Femur (tissue), 1 donor: ENCODE data around the gene DCUN1D2.
"Not testable (repeated sequence)": the region's sequence is repeated elsewhere in the genome, so short reads cannot be mapped to it uniquely, and the experiment has no call there.

Experiments
- DNase-seq: peaks from one replicate; pipeline ENCODE4 v3.0.0-alpha.2; 2017

Gene DCUN1D2

DNA sequence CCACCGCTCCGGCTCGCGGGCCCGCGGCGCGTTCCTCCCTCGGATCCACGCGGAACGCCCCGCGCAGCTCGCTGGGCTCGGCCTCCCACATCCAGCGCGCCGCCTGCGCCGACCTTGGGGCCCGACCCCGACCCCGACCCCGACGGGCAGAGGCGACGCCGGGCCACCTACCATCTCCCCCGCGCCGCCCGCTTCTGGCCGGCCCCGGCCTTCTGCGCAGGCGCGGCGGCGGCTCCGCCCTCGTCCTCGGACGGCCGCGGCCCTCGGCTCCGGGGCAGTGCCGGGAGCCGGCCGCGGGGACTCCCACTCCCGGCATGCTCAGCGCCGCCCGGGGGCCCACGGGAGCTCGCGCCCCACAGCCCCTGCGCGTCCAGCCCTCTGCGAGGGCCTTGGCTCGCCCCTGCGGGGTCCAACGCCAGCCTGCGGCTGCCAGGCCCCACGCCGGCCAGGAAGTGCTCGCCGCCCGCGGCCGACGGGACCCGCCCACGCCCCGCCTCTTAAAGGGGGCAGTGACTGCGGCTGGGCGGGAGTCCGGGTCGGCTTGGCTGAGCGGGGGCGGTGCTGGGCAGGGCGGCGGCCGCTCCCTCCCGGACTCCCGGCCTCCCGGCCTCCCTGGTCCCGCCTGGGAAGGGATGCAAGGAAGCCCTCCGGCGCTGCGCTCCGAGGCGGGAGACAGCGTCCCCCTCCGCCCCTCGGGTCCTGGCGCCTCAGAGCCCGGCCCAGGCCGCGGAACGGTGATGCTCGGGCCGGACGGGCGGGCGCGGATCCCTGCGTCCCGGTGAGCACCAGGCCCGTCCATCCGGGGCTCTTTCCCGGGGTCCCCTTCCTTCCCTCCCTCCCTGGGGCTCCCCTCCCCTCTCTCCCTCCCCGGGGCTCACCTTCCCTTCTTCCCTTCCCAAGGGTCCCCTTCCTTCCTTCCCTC is at the start of gene DCUN1D2:
TSS of gene DCUN1D2 (minus strand) at position 216 of the 922 bp plus-strand sequence. CDS start at position 174, 42 bp downstream.
- peak; percentile 96 for DNase-seq

DNA sequence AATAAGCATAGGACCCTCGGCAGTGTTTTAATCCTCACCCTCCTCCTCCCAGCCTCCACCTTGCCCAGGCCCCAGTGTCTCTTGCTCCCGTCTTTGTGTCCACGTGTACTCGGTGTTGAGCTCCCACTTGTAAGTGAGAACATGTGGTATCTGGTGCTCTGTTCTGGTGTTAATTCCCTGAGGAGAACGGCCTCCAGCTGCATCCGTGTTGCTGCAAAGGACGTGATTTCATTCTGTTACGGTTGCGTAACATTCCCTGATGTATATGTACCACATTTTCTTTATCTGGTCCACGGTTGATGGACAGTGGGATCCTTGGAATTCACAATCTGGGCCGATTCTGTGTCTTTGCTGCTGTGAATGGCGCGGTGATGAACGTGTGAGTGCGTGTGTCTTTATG is 49.3 kb upstream of the DCUN1D2 start:
- peak; percentile 3 for DNase-seq

DNA sequence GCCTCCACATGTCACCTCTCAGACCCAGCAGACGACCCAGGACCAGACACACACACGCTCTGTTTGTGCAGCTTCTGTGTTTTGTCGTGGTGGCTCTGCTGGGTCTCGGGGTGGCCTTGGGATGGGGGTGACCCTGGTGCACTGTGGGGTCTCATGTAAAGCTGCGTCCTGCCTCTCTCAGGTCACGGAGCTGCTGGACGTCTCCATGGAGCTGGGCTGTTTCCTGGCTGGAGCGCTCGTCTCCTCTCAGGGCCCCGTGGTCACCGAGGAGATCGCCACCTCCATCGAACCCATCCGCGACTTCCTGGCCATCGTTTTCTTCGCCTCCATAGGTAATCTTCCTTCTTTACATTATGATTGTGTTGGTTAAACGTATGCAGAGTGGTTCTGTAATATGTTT is 48.7 kb upstream of the DCUN1D2 start:
- peak; percentile 2 for DNase-seq

DNA sequence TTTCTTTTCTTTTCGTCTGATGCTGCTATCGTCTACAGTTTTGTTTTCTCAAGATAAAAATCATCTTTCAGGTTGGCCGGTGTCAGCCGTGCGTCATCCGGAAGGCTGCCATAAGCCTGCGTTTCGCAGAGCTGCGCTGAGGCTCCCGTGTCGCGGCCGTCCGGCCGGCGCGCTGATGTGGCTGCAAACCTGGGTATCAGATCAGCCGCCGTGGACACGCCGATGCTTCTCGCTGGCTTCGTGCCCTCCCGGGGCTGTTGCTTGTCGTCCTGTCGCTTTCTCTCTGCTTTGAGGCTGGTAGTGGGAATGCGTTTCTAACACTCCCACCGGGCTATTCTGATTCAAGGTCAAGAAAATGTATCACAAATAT is 48.2 kb upstream of the DCUN1D2 start:
- peak; percentile 5 for DNase-seq

DNA sequence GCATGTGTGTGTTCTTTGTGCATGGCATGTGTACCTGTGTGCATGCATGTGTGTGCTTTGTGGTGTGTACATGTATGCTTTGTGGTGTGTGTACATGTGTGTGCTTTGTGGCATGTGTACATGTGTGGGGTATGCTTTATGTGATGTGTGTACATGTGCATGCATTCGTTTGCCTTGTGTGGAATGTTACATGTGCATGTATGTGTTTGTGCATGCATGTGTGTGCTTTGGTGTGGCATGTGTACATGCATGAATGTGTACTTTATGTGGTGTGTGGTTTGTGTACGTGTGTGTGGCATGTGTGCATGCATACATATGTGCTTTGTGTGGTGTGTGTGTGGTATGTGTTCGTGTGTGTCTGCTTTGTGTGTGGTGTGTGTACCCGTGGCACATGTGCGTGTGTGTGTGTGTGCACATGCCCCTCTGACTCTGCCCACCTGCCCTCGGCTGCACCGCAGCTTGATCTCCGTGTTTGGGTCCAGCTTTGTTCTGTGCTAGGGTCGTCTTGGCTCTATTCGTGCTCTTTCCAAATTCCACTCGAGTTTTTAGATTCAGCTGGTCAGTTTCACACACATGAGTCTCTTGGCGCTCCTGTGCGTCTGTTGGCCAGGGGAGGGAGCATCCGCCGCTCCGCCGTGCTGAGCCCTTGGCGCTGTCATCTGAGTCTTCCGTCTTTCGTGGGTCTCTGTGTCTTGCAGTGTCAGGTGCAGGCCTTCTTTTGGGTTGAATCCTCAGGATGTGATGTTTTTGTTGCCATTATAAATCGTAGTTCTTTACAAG is 47.6 kb upstream of the DCUN1D2 start:
- peak; percentile 3 for DNase-seq

DNA sequence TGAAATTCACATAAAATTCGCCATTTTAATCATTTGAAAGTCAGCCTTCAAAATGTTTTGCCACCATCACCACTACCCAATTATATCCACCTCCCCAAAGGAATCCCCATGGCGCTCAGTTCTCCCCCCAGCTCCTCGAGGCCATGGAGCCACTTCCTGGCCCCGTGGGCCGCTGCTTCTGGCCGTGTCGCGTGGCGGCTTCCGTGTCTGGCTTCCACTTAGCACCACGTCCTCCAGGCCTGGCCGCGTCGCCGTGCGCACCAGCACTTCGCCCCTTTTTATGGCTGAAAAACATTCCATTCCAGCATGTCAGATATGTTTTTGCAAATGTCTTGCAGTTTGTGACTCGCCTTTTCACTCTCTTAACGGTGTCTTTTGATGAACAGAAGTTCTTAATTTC is 46.7 kb upstream of the DCUN1D2 start:
- no peak for DNase-seq

DNA sequence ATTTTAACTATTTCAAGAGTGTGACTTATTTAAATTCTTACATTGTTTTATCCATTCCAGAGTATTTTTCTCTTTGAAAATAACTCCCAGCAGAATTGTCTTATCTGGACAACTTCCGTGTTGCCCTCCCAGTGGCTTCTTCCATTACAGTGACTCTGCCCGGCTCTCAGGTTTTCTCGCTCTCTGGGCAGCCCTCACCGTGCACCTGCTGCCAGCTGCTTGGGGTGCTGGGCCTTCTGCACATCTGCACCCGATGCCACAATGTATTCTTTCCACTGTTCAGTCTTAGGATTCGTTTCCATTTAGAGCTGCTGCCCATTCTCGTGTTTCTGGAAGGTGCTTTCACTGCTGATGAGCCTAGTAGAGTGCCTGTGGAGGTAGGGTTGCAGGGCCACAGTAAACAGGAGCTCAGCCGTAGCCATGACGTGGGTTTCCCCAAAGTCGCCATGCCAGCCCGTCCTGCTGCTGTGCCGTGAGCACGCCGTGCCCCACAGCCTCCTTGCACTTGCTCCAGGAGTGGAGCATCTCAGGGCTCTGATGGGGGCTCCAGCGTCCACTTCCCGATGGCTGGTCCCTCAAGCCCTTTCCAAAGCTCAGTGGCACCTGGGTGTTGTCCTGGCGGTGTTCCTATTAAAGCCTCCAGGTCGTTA is 46.1 kb upstream of the DCUN1D2 start:
- DNase-seq = no peak

DNA sequence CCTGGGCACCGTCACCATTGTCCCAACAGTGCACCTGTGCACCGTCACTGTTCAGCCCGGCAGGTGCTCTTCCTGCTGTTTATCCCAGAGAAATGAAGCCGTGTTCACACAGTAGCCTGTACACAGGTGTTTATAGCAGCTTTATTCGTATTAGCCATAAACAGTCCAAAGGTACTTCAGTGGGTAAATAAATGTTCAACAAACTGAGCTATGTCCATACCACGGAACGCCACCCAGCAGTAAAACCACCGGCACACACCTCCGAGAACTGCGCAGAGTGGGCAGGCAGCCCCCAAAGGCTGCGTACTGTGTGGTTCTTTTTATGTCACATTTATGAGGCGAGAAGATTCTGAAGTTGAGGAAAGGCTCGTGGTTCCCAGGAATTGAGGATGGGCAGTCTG is 44.9 kb upstream of the DCUN1D2 start:
- no peak for DNase-seq

DNA sequence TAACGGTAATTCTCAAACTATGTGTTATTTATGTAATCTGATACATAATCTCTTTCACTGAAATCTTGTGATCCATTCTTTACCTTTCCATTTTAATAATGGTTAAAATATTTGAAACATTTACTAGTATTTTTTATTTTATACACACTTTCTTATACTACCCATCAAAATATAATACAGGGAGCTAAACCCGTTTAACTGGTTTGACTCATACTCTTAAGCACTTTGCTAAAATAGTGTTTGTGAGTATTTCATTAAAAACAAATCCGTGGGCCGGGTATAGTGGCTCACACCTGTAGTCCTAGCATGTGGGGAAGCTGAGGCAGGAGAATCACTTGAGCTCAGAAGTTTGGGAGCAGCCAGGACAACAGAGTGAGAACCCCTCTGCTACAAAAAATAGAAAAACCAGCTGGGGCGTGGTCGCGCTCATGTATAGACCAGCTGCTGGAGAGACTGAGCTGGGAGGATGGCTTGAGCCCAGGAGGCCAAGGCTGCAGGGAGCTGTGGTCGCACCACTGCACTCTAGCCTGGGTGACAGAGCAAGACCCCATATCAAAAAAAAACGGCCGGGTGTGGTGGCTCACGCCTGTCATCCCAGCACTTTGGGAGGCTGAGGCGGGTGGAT is 43.8 kb upstream of the DCUN1D2 start:
- DNase-seq = no peak

DNA sequence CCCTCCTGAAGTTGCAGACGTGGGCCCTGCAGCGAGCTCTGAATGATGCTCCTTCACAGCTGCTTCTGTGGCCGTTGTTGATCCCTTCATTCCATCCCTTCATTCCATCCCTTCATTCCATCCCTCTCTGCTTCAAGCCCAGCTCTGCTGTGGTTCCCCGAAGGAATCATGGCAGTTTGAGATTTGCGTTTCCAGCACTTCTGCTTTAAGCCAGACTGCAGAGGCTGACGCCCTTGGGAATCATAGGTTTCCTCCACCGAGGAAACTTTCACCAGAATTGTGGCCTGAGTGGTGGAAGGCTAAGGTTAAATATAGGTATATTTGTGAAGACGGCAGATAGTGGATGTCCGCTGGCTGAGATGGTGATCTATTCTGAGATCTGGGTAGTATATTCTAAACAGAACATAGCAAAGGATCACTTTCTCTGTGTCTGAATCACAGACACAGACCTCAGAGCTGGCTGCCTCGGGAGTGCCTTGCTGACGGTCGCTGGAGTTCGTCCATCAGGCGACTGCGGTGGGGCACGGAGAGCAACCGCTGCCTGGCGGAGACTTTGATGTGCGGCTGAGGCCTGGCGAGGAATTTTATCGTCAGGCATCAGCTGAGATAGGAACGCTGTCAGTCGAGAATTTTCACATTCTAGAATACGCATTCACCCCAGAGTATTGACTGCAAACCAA is 42.8 kb upstream of the DCUN1D2 start:
- no peak for DNase-seq

DNA sequence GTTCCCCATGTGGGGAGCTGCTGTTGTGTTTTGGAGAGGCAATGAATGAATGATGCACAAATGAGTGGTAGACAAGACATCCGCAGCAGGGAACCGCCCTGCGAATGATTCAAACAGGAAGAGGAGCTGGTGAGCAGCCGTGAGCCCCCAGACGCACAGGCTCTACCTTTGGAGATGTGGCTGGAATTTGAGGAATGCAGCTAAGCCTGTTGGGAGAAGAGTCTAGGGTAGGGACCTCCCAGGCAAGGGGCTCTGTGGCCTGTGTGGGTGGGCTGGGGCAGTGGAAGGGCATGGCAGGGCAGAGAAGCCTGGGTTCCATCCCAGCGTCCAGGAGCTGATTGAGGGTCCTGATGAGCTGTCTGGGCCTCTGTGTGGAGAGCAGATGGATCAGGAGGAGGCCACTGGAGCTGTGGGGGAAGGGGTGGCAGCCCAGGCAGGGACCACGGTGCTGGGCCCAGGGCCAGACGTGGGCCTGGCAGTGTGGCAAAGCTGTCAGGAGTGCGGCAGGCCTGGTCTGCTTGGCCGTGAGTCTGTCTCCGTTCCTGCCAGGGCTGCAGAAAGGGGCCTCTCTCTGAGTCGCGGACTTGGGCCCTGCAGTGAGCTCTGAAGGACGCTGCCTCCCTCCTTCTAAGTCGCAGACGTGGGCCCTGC is 41.8 kb upstream of the DCUN1D2 start:
- no peak for DNase-seq

DNA sequence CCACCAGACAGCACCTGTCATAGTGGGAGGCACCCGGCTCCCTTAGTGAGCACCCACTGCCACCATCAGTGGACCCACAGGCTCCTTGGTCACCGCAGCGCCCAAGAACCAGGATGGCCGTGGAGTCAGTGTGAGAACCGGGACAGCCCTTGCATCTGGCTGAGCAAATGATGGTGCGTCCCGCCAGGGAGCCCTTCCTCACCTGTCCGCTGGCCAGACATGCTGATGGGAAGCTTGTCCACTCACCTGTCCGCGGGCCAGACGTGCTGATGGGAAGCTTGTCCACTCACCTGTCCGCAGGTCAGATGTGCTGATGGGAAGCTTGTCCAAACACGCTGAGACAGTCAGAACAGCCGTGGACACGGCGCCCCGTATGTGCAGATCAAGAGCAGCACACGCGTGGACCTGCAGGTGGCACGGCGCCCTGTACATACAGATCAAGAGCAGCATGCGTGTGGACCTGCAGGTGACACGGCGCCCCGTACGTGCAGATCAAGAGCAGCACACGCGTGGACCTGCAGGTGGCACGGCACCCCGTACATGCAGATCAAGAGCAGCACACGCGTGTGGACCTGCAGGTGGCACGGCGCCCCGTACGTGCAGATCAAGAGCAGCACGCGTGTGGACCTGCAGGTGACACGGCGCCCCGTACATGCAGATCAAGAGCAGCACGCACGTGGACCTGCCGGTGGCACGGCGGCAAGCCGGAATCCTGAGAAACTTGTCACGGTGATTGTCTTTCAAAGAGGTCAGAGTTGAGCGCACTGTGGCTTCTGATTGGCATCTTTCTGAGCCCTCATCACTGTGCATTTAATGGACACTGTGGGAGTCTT is 40.7 kb upstream of the DCUN1D2 start:
- DNase-seq = no peak

DNA sequence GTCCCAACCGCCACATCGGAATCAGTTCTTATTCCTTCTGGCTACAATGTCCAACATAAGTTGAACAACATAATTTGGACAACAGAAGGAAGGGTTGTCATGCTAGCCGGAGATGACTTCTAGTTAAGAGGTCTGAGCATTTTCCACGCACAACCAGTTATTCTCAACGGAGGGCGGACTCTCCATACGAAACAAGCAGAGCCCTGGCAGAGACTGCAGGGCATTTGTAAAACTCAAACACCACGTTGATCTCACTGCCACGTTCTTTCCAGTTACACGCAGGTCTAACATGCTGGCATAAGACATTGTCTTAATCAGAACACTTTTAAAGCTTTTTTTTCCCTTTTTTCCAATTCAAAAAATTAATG is 38.3 kb upstream of the DCUN1D2 start:
- no peak for DNase-seq

DNA sequence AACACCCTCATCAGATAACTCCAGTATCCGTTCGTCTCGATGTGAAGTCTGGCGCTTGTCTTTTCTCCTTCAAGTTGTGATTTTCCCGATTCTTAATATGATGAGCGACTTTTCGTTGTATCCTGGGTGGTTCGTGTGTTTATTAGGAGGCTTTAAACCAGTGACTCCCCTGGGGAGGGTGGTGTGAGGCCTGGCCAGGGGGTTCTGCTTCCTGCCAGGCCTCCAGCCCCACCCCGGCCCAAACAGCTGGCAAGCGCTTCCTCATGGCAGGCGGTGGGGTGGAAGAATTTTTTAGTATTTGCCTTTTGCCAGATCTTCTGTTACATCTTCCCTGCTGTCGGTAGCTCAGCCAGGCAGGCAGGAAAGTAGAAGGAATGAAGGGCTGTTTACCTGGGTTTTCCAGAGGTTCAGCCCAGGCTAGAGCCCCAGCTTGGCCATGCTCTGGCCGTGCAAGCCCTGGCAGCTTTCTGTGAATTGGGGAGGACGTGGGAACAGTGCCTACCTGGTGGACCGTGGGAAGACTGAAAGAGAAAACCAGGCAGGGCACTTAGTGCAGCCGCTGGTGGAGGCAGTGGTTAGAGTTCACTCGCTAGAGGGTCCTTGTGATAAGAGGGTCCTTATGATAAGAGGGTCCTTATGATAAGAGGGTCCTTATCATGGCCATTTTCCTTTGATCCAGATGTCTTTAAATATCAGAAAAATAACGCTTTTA is 37.7 kb upstream of the DCUN1D2 start:
- DNase-seq = no peak

DNA sequence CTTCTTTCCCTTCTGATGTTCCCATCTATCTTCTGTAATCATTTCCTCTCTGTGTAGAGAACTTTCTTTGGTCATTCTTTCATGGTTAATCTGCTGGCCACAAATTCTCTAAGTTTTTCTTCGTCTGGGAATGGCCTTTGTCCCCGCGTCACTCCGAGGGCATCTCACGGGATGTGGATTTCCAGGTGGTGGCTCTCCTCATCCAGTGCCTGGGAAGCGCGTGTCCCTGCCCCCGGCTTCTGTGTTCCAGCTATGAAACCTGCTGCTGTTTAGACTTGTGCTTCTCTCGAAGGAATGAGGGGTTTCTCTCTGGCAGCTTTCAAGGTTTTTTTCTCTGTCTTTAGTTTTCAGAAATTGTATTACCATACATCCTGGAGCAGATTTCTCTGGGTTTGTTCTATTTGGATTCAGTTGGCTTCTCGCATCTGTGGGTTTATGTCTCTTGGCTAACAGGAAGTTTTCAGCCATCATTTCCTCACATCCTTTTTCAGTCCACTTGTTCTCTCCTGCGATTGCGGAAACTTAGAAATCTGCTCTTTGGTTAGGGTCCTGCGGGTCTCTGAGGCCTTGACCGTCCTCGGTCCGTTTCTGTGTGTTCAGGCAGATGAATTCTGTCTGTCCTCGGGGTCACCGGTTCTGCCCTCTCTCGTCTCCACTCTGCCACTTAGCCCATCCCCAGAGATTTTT is 36.9 kb upstream of the DCUN1D2 start:
- DNase-seq = no peak

DNA sequence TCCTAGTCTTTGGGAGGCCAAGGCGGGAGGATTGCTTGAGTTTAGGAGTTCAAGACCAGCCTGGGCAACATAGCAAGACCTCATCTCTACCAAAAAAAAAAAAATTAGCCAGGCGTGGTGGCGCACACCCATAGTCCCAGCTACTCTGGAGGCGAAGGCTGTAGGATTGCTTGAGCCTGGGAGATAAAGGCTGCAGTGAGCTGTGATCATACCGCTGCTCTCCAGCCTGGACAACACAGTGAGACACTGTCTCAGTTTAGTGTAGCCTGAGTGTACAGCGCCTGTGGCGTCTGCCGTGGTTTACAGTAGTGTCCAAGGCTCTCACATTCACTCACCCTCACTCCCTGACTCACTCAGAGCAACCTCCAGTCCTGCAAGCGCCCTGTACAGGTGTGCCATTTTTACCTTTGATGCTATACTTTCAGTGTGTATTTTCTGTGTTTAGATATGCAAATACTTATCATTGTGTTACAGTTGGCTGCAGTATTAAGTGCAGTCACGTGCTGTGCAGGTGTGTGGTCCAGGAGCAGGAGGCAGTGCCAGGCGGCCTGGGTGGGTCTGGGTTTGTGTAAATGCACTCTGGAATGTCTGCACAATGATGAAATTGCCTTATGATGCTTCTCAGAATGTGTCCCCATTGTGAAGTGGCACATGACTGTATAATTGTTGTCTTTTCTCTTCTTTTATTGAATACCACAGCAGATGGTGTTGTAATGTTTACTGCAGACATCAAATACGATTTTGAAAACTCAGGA is 36.1 kb upstream of the DCUN1D2 start:
- DNase-seq = no peak

DNA sequence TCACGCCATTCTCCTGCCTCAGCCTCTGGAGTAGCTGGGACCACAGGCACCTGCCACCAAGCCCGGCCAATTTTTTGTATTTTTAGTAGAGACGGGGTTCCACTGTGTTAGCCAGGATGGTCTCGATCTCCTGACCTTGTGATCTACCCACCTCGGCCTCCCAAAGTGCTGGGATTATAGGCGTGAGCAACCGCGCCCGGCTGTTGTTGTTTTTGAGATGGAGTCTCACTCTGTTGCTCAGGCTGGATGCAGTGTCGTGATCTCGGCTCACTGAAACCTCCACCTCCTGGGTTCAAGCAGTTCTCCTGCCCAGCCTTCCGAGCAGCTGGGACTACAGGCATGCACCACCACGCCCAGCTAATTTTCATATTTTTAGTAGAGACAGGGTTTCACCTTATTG is 31.9 kb upstream of the DCUN1D2 start:
- not testable (repeated sequence) for DNase-seq

DNA sequence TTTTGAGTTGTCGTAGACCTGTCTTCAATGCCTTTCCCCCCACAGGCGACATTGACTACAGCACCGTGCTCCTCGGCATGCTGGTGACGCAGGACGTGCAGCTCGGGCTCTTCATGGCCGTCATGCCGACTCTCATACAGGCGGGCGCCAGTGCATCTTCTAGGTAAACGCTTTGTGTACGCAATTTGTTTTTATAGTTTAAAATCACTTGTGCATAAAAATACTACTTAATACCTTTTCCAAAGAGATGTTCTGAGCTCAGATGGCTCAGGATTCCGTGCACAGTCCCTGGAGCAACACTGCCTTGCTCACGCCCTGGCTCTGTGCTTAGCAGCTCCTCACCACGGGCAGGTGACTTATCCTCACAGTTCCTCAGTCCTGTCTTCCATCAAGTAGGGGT is 30.1 kb upstream of the DCUN1D2 start:
- DNase-seq = no peak

DNA sequence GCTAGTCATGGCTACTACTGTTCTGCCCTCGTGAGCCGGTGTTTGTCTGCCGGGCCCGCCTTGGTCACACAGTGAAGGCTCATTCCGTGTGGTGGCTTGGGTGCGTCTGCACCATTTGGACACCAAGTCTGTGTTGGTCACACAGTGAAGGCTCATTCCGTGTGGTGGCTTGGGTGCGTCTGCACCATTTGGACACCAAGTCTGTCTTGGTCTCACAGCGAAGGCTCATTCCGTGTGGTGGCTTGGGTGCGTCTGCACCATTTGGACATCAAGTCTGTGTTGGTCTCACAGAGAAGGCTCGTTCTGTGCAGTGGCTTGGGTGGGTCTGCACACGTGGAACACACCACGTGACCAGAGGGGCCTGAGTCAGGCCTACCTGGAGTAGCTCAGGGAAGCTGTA is 29.0 kb upstream of the DCUN1D2 start:
- no peak for DNase-seq
